ENCODE measurements around the gene ST6GALNAC3.

ST6GALNAC3 gene

DNA sequence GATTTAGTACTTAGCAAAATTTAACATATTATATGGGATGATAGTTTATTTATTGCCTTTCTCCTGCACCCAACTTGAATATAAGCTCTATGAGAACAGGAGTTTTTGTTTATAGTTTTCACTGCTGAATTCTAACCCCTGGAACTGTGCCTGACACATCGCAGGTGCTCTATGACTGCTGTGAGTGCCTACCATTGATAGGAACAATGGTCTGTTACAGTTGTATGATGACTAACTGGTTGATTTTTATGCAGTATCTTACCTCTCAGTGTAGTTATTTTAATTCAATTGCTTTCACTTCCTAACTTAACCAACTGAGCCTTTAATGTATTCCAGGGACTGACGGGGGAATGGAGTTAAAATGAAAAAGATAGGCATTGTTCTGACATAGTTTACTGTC, 336.0 kb downstream of the ST6GALNAC3 start:
- no peak overlapping the region for H2AFZ ChIP-seq (ENCODE audit: low read depth)
- no peaks in the 10 kb centered on the region for H3K4me1 ChIP-seq (ENCODE audit: low read depth, poor library complexity, severe bottlenecking)
- H4K20me1 ChIP-seq (ENCODE audit: insufficient read depth) = no peaks in the 10 kb centered on the region
- H3K27me3 ChIP-seq (ENCODE audit: insufficient read depth, low read depth) = no peaks in the 10 kb centered on the region
- no peaks in the 10 kb centered on the region for H3K36me3 ChIP-seq (ENCODE audit: insufficient read depth)
- TF ChIP-seq, protein P1, sequence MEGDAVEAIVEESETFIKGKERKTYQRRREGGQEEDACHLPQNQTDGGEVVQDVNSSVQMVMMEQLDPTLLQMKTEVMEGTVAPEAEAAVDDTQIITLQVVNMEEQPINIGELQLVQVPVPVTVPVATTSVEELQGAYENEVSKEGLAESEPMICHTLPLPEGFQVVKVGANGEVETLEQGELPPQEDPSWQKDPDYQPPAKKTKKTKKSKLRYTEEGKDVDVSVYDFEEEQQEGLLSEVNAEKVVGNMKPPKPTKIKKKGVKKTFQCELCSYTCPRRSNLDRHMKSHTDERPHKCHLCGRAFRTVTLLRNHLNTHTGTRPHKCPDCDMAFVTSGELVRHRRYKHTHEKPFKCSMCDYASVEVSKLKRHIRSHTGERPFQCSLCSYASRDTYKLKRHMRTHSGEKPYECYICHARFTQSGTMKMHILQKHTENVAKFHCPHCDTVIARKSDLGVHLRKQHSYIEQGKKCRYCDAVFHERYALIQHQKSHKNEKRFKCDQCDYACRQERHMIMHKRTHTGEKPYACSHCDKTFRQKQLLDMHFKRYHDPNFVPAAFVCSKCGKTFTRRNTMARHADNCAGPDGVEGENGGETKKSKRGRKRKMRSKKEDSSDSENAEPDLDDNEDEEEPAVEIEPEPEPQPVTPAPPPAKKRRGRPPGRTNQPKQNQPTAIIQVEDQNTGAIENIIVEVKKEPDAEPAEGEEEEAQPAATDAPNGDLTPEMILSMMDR (conservative IDR thresholded peaks at IDR 0.05; ENCODE audit: low read depth, low read length) = no peak
- no peak overlapping the region for H3K4me3 ChIP-seq (IDR thresholded peaks at IDR 0.05; ENCODE audit: insufficient read depth, low read depth, low read length)
- H3K9ac ChIP-seq = no peak overlapping the region
- H3K79me2 ChIP-seq (ENCODE audit: insufficient read depth, low read depth) = no peaks in the 10 kb centered on the region
- no peak overlapping the region for H3K4me2 ChIP-seq
- no peak overlapping the region for H3K27ac ChIP-seq

DNA sequence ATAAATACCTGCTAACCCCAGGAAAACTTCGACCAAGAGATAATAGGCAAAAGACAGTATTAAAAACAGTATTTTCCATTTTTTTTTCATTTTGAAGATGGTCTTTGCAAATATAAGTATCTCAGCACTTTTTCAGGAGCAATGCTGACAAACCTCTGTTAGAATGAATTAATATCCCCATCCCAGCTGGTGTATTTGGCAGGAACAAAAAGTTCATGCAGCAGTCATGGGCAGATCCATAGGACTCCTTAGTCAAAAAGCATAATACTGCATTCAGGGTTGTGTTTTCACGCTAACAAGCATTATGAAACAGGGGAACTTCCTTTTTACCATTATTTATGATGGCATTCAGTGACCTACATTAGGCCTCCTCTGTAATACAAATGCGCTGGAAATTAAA, 344.0 kb downstream of the ST6GALNAC3 start:
- TF ChIP-seq, protein P1 (conservative IDR thresholded peaks at IDR 0.05; ENCODE audit: low read depth, low read length) = no peak
- no peaks in the 10 kb centered on the region for H3K4me1 ChIP-seq (ENCODE audit: low read depth, poor library complexity, severe bottlenecking)
- H3K4me2 ChIP-seq = no peak overlapping the region
- no peak overlapping the region for H3K27ac ChIP-seq
- H3K9ac ChIP-seq = no peak overlapping the region
- no peaks in the 10 kb centered on the region for H4K20me1 ChIP-seq (ENCODE audit: insufficient read depth)
- H3K27me3 ChIP-seq (ENCODE audit: insufficient read depth, low read depth) = no peaks in the 10 kb centered on the region
- no peaks in the 10 kb centered on the region for H3K36me3 ChIP-seq (ENCODE audit: insufficient read depth)
- no peaks in the 10 kb centered on the region for H3K79me2 ChIP-seq (ENCODE audit: insufficient read depth, low read depth)
- no peak overlapping the region for H3K4me3 ChIP-seq (IDR thresholded peaks at IDR 0.05; ENCODE audit: insufficient read depth, low read depth, low read length)
- H2AFZ ChIP-seq (ENCODE audit: low read depth) = no peak overlapping the region

DNA sequence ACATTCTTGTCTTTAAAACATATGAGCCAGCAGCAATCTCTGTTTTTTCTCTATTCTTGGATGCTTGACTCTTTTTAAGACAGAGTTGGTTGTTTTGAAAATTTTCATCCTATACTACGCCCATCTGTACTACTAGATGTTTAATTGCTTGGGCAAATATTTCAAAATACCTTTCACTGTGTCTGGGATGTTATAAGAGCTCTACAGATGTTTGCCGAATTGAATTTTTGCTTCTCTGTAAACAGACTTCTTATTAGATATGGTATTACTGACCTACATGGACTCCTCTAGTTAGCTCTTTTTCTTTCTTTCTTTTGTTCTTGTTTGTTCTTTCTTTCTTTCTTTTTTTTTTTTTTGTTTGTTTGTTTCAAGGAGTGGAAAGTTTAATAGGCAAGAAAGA, 345.1 kb downstream of the ST6GALNAC3 start:
- no peaks in the 10 kb centered on the region for H3K79me2 ChIP-seq (ENCODE audit: insufficient read depth, low read depth)
- TF ChIP-seq, protein P1 (conservative IDR thresholded peaks at IDR 0.05; ENCODE audit: low read depth, low read length) = no peak
- H2AFZ ChIP-seq (ENCODE audit: low read depth) = no peak overlapping the region
- no peaks in the 10 kb centered on the region for H3K27me3 ChIP-seq (ENCODE audit: insufficient read depth, low read depth)
- no peaks in the 10 kb centered on the region for H3K4me1 ChIP-seq (ENCODE audit: low read depth, poor library complexity, severe bottlenecking)
- H3K27ac ChIP-seq = no peak overlapping the region
- no peak overlapping the region for H3K9ac ChIP-seq
- no peaks in the 10 kb centered on the region for H4K20me1 ChIP-seq (ENCODE audit: insufficient read depth)
- H3K36me3 ChIP-seq (ENCODE audit: insufficient read depth) = no peaks in the 10 kb centered on the region
- no peak overlapping the region for H3K4me2 ChIP-seq
- no peak overlapping the region for H3K4me3 ChIP-seq (IDR thresholded peaks at IDR 0.05; ENCODE audit: insufficient read depth, low read depth, low read length)

DNA sequence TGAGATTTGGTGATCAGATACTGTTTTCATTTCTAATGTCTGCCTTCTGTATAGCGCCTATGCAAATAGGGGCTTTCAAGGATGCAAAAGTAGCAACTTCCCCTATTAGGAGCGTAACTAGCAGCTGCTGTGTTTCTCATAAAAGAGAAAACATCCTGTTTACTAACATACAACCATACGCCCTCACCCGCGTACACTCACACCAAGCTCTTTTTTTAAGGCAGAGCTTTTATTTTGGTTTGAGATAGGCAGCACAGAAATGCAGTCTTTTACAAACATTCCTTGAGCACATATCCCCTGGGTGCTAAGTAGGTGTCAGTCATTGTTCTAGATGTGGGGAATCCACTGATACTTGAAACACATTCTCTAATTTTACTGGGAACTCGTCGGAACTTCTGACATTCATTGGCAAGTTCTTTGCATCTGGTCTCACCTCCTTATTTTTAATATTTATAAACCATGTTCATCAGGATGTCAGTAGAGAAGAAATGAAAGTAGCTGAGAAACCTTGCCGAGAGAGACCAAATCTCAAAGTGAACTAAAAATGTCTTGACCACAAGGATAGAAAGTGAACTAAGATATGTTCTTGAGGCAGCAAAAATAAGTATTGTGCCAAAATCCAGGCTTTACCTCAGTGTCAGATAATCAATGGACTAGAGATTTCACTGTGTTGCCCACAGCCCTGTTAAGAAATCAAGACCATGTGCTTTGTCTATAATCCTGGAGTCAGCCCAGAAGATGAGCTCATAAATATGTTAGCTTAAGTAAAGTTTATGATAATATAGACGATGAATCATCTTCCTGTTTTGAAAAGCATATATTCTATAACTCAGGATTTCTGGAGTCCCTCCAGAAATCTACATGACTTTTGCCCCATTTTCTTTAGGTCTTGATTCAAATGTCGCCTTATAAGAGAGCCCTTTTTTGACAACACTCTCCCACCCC, 350.9 kb downstream of the ST6GALNAC3 start:
- Histone ChIP-seq H3K27ac (no peak overlapping the region), H3K4me3 (IDR thresholded peaks at IDR 0.05; ENCODE audit: insufficient read depth, low read depth, low read length) (no peak overlapping the region), H3K4me2 (no peak overlapping the region)

More for the DNA sequence above, 350.9 kb downstream of the ST6GALNAC3 start:
- Histone ChIP-seq H3K36me3 (ENCODE audit: insufficient read depth) (no peaks in the 10 kb centered on the region), H3K9ac (no peak overlapping the region), H3K4me1 (ENCODE audit: low read depth, poor library complexity, severe bottlenecking) (peaks cover 3% of the 10 kb centered on the region), H2AFZ (ENCODE audit: low read depth) (no peak overlapping the region), H3K79me2 (ENCODE audit: insufficient read depth, low read depth) (no peaks in the 10 kb centered on the region), H4K20me1 (ENCODE audit: insufficient read depth) (no peaks in the 10 kb centered on the region), H3K27me3 (ENCODE audit: insufficient read depth, low read depth) (no peaks in the 10 kb centered on the region)
- TF ChIP-seq, protein P1 (conservative IDR thresholded peaks at IDR 0.05; ENCODE audit: low read depth, low read length) = no peak

All from KMS-11 (cell line).